Colonic mucosa (tissue), 4 donors: ENCODE data around the gene YPEL5. TPM values are rescaled to one million over a fixed set of nuclear protein-coding genes. Genes with fewer than 3 reads are reported as not detected.

Source experiments
- DNase-seq: peaks from one replicate; pipeline ENCODE4 v3.0.0-alpha.2; 2020
- H3K27ac ChIP-seq: fragments of 200-600 bp; one replicate; pipeline ENCODE4 v1.8.0; 2021
- H3K27me3 ChIP-seq: fragments of 200-600 bp; one replicate; pipeline ENCODE4 v1.8.0; 2021
- H3K36me3 ChIP-seq: fragments of 200-600 bp; one replicate; pipeline ENCODE4 v1.8.0; 2021
- H3K4me1 ChIP-seq: fragments of 200-600 bp; one replicate; pipeline ENCODE4 v1.8.0; 2021; ENCODE audit warnings: mild to moderate bottlenecking
- H3K4me3 ChIP-seq: fragments of 200-600 bp; one replicate; pipeline ENCODE4 v1.8.0; 2021
- H3K9ac ChIP-seq, 2 donors: one replicate each; pipeline ENCODE4 v1.7.0; 2013; ENCODE audit warnings: control low read depth in 2 of 2, low read depth in 2 of 2, low read length in 2 of 2
- H3K9me3 ChIP-seq: fragments of 200-600 bp; one replicate; pipeline ENCODE4 v1.8.0; 2021
- intact Hi-C: fragments of 100-400 bp; cut with DNase I; formaldehyde crosslinking; loops from one replicate; pipeline ENCODE4 v1.14.1; 2022
- total RNA-seq, 2 donors: library from RNA; stranded (reverse); fragmentation: NEBNext Ultra II Directional in 1 of 2; extraction: Animal tissue kit (Norgen Biotek cat#: 25700) in 1 of 2; gene quantifications; one replicate each; pipeline ENCODE4 v1.2.1, GENCODE V29; 2021
- TF ChIP-seq, protein P1 (sequence below): fragments of 200-600 bp; IDR thresholded peaks from one replicate; pipeline ENCODE4 v1.8.0; 2022; ENCODE audit warnings: antibody characterized with exemption, mild to moderate bottlenecking
- donor health status: healthy.
- donor health status: DM: no; HTN: no; CAD: no.
- donor health status: DM: no; HTN: no; CAD: no.

Gene YPEL5
- total RNA-seq, 2 donors from 2014 or later, result 26.7 to 78.7 TPM

DNA sequence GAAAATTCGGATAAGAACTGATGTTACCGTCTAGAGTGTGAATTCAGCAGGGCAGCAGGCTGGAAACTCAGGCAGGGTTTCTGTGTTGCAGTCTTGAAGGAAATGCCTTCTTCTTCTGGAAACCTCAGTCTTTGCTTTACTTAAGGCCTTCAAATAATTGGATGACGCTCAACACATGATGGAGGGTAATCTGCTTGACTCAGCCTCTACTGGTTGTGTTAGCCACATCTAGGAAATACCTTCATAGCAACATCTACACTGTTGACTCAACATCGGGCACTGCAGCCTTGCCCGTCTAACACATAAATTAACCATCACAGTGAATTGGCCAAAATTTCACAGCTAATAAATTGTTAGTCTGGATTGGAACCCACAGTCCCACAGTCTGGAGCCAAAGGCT lies 37.2 kb downstream of the YPEL5 start:
- Histone ChIP-seq H3K27me3 (no peaks in the 10 kb centered on the region), H3K4me3 (no peak overlapping the region), H3K4me1 (no peaks in the 10 kb centered on the region), H3K9ac (no peak overlapping the region), H3K36me3 (no peaks in the 10 kb centered on the region), H3K9me3 (no peaks in the 10 kb centered on the region), H3K27ac (no peak overlapping the region)
- intact Hi-C loops, result no loop called here
- DNase-seq, result no peak
- TF ChIP-seq, protein P1, sequence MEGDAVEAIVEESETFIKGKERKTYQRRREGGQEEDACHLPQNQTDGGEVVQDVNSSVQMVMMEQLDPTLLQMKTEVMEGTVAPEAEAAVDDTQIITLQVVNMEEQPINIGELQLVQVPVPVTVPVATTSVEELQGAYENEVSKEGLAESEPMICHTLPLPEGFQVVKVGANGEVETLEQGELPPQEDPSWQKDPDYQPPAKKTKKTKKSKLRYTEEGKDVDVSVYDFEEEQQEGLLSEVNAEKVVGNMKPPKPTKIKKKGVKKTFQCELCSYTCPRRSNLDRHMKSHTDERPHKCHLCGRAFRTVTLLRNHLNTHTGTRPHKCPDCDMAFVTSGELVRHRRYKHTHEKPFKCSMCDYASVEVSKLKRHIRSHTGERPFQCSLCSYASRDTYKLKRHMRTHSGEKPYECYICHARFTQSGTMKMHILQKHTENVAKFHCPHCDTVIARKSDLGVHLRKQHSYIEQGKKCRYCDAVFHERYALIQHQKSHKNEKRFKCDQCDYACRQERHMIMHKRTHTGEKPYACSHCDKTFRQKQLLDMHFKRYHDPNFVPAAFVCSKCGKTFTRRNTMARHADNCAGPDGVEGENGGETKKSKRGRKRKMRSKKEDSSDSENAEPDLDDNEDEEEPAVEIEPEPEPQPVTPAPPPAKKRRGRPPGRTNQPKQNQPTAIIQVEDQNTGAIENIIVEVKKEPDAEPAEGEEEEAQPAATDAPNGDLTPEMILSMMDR, result no peak

DNA sequence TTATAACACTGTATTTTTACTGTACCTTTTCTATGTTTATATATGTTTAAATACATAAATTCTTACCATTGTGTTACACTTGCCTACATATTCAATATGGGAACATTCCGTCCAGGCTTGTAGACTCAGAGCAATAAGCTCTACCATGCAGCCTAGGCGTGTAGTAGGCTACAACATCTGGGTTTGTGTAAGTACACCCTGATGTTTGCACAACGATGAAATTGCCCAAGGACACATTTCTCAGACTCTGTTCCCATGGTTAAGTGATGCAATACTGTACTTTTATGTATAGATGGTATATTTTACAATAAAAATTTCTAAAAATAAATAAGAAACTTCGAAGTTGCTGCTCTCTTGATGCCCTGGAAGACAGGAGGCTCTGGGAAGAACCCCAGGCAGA lies 38.4 kb downstream of the YPEL5 start:
- intact Hi-C loops, result no loop called here
- TF ChIP-seq, protein P1, result no peak
- Histone ChIP-seq H3K9ac (no peak overlapping the region), H3K9me3 (no peaks in the 10 kb centered on the region), H3K27ac (no peak overlapping the region), H3K36me3 (no peaks in the 10 kb centered on the region), H3K27me3 (no peaks in the 10 kb centered on the region), H3K4me3 (no peak overlapping the region), H3K4me1 (no peaks in the 10 kb centered on the region)
- DNase-seq, result no peak

DNA sequence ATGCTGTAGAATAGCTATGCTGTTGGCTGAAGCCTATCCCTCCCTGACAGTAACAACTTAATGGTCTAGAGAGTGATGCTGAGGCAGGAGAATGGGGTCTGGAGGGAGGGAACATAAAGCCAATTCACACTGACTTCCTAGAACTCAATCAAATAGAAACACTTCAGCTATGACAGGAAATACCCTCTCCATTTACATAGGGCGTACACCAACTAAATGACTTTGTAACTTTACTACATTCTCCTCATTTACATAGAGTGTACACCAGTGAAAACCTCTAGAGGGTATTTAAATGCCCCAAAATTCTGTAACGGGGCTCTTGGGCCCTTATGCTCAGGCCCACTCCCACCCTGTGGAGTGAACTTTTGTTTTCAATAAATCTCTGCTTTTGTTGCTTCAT lies 41.5 kb downstream of the YPEL5 start:
- intact Hi-C loops, result no loop called here
- Histone ChIP-seq H3K9ac (no peak overlapping the region), H3K27ac (no peak overlapping the region), H3K4me1 (no peaks in the 10 kb centered on the region), H3K27me3 (no peaks in the 10 kb centered on the region), H3K36me3 (no peaks in the 10 kb centered on the region), H3K4me3 (no peak overlapping the region), H3K9me3 (no peaks in the 10 kb centered on the region)
- TF ChIP-seq, protein P1, result no peak
- DNase-seq, result no peak

DNA sequence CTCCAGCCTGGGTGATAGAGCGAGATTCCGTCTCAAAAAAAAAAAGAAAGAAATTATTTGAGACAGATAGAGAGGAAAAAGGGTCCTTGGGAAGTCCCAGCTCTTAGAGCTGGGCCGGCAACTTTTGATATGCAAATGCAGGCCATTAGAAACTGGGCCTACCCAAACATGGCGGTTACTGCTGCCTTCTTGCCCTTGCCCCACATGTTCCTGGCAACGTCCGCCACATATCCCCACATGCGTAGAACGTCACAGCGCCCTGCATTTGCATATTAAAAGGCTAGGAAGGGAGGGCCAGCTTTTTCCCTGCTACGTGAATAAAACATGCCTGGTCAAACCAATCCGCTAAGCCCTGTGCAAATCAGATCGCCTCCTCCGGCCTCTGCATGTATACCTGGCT lies 43.8 kb downstream of the YPEL5 start:
- H3K9ac ChIP-seq, result no peak overlapping the region
- intact Hi-C loops, result no loop called here
- no peak overlapping the region for H3K27ac ChIP-seq
- TF ChIP-seq, protein P1, result no peak
- no peak overlapping the region for H3K4me3 ChIP-seq
- no peaks in the 10 kb centered on the region for H3K27me3 ChIP-seq
- no peaks in the 10 kb centered on the region for H3K4me1 ChIP-seq
- DNase-seq, result no peak
- H3K36me3 ChIP-seq, result no peaks in the 10 kb centered on the region
- no peaks in the 10 kb centered on the region for H3K9me3 ChIP-seq

DNA sequence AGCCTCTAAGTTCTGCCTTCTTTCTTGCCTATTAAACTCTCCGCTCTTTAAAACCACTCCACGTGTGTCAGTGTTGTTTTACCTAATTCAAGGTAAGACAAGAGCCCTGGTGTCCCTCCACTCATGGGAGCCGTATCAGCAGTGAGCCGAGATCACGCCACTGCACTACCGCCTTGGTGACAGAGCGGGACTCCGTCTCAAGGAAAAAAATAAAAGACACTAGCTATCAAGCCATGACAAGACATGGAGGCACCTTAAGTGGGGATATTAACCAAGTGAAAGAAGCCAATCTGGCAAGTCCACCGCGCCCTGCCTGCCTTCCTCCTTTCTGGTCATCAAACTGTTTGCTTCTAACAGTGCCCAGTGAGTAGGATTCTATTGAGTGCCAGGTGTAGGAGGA lies 44.3 kb downstream of the YPEL5 start:
- DNase-seq, result no peak
- intact Hi-C loops, result no loop called here
- no peaks in the 10 kb centered on the region for H3K4me1 ChIP-seq

More for the DNA sequence above, 44.3 kb downstream of the YPEL5 start:
- Histone ChIP-seq H3K9ac (no peak overlapping the region), H3K9me3 (no peaks in the 10 kb centered on the region), H3K36me3 (no peaks in the 10 kb centered on the region), H3K27ac (no peak overlapping the region), H3K4me3 (no peak overlapping the region), H3K27me3 (no peaks in the 10 kb centered on the region)
- TF ChIP-seq, protein P1, result no peak
